Stimulated activated CD8-positive, alpha-beta memory T cell treated with anti-CD3 and anti-CD28 coated beads, Interleukin-2, amount 100 ng/mL, for 1 hour (primary cell): Measurements from ENCODE around the gene RCCD1.

Source experiments
- DNase-seq, 2 donors: peaks; one replicate each; pipeline ENCODE4 v3.0.0-alpha.2; 2020; ENCODE audit warnings: low read depth in 2 of 2

Gene RCCD1

GRCh38 chr15:90942354-90943120 lies 12.1 kb upstream of the RCCD1 start:
- DNase-seq, result no peak

- no peak for DNase-seq
Observed at GRCh38 chr15:90945091-90945490, 9.6 kb upstream of the RCCD1 start.

- no peak for DNase-seq
Observed at GRCh38 chr15:90946538-90946937, 8.1 kb upstream of the RCCD1 start.

GRCh38 chr15:90946941-90947576 lies 7.6 kb upstream of the RCCD1 start:
- DNase-seq, result no peak

- no peak for DNase-seq
Observed at GRCh38 chr15:90947577-90948357, 6.9 kb upstream of the RCCD1 start.

GRCh38 chr15:90948506-90948905 lies 6.2 kb upstream of the RCCD1 start:
- DNase-seq, result no peak

- DNase-seq, result no peak
Observed at GRCh38 chr15:90949979-90950675, 4.6 kb upstream of the RCCD1 start.

GRCh38 chr15:90950676-90951075 lies 4.0 kb upstream of the RCCD1 start:
- no peak for DNase-seq

DNA sequence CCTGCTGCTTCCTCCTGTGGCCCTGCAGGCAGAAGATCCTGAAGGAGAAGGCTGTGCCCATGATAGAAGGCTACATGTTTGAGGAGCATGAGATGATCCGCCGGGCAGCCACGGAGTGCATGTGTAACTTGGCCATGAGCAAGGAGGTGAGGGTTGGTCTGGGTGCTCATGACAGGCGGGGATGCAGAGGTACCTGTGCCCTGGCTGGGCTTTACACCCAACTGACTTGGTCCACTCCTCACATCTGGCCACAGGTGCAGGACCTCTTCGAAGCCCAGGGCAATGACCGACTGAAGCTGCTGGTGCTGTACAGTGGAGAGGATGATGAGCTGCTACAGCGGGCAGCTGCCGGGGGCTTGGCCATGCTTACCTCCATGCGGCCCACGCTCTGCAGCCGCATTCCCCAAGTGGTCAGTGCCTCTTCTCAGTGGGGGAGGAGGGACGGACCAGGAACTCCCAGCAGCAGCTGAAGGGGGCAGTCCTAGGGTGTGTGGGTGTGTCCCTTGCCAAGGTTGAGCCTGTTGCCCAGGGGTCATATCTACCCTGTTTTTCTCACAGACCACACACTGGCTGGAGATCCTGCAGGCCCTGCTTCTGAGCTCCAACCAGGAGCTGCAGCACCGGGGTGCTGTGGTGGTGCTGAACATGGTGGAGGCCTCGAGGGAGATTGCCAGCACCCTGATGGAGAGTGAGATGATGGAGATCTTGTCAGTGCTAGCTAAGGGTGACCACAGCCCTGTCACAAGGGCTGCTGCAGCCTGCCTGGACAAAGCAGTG lies 1.6 kb upstream of the RCCD1 start:
- no peak for DNase-seq

- DNase-seq, result no peak
Observed at GRCh38 chr15:90953947-90954711, 555 bp upstream of the RCCD1 start.

DNA sequence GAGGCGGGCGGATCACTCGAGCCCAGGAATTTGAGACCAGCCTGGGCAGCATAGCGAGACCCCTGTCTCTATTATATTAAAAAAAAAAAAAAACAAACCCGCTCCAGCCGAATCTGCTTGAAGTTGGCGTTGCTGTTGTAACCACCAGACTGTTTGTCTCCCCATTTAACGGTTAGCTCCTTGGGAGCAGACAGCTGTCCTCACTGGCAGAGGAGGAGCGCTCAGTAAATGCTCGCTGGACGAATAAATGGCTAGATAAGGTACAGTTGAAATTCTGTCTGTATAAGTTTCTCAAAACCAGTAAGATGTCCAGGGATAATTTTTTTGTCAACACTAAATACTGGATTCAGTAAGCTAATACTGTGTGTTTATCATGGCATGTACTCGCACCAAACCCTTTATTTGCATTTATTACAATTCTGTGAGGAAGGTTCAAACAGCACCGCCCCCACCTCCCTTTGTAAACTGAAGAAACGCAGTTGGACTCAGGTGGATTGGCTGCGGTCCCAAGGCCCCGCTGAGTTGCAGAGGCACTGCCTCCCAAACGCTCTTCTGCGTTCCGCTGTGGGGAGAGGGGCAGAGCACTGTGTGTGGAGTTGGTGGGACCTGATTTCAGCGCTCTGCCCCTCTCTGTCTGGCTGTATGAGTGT lies 1.1 kb downstream of the RCCD1 start:
- no peak for DNase-seq

- DNase-seq, result peak; percentile 35
Observed at GRCh38 chr15:90956274-90957030, 1.8 kb downstream of the RCCD1 start.

- DNase-seq, result no peak
Observed at GRCh38 chr15:90957031-90957790, 2.5 kb downstream of the RCCD1 start.

DNA sequence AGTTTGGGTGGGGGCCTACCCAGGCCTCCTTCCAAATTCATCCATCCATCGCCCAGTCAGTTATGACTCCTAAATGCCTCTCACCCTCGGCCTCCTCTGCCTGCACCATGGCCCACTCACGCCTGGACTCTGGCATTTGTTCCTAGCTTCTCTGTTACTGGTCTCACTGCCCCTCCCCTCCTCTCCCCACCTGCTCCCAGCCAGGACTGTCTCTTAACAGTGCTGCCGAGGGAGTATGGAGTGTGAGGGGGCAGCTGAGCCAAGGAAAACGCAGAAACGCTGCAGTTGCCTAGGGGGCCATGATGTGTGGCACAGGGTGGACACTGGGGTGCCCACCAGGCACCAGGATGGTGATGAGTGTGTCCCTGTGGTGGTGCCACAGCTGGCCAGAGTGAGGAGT lies 3.1 kb downstream of the RCCD1 start:
- no peak for DNase-seq

DNA sequence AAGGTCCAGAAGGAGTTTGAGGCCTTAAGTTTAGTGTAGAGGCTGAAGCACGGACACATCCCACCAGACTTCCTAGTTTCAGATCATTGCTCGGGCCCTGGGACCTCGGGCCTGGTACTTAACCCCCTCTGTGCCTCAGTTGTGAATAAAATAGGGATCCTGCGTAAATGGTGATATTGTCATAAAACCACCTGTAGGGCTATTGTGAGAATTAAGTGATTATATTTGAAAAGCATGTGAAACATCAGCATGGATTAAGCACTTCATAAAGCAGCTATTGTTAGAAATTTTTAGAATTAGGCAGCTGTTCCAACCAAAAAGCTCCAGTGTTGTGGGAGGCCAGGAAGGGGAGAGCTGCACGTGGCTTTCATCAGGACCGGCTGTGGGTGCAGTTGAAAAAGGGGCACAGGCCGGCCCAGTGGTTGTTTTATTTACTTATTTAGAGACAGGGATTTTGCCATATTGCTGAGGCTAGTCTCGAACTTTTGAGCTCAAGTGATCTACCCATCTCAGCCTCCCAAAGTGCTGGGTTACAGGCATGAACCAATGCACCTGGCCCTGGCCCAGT lies 4.4 kb downstream of the RCCD1 start:
- DNase-seq, result no peak

DNA sequence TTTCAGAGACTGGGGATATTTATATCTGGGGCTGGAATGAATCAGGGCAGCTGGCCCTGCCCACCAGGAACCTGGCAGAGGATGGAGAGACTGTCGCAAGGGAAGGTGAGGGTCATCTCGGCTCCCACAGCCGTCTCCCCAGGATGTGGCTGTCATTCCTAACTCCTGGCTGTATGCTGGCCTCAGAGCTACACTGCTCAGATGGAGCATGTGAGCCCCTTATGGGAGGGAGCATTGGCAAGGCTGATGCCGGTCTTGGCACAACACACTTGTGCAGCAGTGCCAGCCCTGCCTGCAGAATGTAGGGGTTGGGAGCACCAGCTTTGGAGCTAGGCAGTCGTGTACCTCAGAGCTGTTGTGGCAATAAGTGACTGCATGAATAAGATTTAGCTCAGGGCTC lies 5.2 kb downstream of the RCCD1 start:
- no peak for DNase-seq

- no peak for DNase-seq
Observed at GRCh38 chr15:90960298-90961091, 5.8 kb downstream of the RCCD1 start.
